ENCODE measurements around the gene SPDYE9. TPM values are rescaled to one million over a fixed set of nuclear protein-coding genes. Genes with fewer than 3 reads are reported as not detected.
"Not testable (repeated sequence)": the region's sequence is repeated elsewhere in the genome, so short reads cannot be mapped to it uniquely, and the experiment has no call there.

SPDYE9 gene, protein sequence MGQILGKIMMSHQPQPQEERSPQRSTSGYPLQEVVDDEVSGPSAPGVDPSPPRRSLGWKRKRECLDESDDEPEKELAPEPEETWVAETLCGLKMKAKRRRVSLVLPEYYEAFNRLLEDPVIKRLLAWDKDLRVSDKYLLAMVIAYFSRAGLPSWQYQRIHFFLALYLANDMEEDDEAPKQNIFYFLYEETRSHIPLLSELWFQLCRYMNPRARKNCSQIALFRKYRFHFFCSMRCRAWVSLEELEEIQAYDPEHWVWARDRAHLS
- polyA plus RNA-seq (ENCODE audit: insufficient read length in 4 of 4): 1 to 10 TPM in 1 of 4 donors, under 1 TPM in 3; 0.32 to 1.1 (median 0.76) TPM

DNA sequence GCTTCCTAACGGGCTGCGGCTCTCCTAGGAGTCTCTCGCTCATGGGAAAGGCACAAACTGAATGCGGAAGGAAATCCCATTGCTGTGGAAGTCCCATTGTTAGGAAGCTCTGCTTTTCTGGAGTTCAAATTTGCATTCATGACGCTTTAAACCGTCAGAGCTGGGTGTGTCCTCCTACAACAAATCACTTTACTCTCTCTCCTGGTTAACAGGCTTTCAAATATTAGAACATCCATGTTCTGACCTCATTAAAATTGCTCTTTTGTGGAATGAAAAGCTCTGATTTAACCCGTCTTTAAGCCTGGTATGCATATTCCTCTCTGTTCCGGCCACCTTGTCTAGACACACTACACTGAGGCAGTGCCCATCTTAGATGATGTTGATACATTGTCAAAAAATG, at the start of gene SPDYE9:
Gene SPDYE9, minus strand, starts transcription at position 101 of the 400 bp plus-strand sequence. CDS start 1,800 bp downstream, outside the sequence.
- not testable (repeated sequence) for DNase-seq (ENCODE audit: low read depth in 4 of 4, low spot score in 3 of 4)

DNA sequence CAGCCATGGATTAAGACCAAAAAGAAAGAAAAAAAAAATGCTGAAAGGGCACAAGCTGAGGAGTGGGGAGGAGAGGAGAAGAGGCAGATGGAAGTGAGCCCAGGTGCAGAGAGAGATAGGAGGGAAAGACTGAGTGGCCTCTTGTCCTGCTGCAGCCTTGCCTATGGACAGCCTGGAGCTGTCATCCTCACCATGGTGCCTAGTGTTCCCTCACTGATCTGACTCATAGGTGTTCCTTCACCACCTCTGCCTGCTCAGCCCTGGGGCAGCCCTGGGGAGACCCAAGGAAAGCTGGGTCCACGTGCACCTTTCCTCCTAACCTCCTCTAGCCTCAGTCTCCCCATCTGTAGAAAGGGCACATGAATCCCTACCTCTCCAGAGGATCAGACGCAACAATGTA, 49.0 kb upstream of the SPDYE9 start:
- DNase-seq (ENCODE audit: low read depth in 4 of 4, low spot score in 3 of 4): not testable (repeated sequence)

DNA sequence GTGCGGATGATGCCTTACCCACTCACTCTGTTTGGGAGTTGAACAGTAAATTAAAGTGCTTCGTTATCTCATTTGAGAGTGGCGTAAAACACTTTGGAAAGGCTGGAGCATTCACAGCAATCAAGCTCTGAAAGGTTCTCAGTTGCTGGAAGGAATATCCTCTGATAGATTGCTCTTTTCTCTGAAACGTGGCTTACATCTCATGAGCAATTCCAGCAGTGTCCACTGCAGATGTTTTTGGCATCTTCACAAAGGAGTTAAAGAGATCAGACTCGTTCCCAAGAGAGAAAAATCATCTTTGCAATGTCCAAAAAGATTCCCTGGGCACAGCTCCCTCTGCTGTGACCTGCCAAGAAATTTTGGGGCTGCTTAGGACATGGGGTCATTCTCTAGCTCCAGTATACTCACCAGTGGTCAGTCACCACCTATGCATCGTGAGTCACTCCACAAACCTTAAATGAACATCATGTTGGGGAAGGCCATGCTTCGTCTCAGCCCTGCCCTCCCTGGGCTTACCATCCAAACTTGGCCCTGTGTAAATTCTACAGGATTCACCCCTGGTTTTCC, 46.9 kb upstream of the SPDYE9 start:
- DNase-seq (ENCODE audit: low read depth in 4 of 4, low spot score in 3 of 4): not testable (repeated sequence)

DNA sequence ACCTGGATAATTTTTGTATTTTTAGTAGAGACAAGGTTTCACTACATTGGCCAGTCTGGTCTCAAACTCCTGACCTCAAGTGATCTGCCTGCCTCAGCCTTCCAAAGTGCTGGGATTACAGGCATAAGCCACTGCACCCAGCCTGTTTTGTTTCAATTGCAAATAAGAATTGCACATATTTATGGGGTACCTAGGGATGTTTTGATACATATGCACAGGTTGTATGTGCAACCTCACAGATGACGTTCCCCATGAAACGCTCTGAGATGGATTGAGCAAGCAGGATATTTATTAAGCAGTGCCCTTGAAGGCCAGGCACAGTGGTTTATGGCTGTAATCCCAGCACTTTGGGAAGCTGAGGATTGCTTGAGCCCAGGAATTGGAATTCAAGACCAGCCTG, 44.8 kb upstream of the SPDYE9 start:
- DNase-seq (ENCODE audit: low read depth in 4 of 4, low spot score in 3 of 4): not testable (repeated sequence)

DNA sequence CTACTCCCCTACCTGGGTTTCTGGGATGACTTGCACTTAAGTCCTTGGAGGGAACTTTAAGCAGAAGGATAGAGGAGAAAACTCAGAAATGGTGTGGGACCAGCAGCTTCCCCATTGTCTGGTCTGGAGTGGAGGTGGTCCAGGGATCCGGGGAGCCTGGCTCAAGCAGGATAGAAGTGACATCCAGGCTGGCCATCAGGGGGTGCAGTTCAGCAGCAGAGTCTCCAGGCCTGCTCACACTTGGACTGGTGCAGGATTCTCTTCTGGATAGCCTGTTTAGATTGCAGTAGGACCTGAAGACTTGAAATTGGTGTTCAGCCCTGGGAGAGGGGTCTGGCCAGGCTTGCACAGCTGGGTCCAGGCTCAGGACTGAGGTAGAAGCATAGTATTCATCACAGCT, 38.3 kb upstream of the SPDYE9 start:
- DNase-seq (ENCODE audit: low read depth in 4 of 4, low spot score in 3 of 4): not testable (repeated sequence)

DNA sequence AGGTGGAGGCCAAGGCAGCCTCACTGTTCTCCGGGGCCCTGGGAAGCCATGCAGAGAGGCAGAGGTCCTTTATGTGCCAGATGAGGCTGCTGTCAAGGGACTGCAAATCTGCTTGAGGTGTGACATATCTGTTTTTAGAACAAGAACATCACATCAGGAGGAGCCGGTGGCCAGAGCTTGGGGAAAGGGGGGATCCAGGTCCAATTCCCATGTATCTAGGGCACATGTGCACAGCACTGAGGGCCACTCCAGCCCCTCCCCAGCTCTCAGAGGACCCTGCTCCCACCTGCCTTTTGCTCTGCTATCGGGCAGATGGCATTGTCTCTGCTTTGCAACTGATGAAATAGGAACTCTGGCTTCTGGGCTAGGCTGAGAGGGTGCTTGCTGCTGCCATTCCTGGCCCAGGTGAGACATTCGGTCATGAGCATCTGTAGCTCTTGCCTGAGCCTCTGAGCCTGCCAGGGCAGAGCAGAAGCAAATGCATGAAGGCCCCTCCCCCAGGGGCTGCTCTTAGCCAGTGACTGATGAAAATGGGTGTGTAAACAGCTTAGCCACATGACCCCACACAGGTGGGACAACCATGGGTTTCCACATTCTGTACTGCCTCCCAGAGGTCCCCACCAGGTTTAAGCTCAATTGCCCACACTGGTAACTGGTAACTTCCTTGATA, 37.1 kb upstream of the SPDYE9 start:
- not testable (repeated sequence) for DNase-seq (ENCODE audit: low read depth in 4 of 4, low spot score in 3 of 4)

DNA sequence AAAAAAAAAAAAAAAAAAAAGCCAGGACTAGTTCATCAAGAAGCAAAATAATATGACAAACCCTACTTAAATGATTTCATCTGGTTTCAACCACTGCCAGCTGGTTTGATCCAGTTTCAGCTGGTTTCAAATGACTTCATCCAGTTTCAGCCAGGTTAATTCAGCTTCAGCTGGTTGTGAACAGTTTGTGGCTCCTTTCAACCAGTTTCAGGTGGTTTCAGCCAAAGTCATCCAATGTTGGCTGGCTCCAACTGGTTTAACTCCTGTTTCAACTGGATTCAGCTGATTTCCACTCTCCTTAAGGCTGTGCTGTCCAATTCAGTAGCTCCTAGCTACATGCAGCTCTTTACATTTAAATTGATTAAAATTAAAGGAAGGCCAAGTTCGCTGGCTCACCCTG, 32.3 kb upstream of the SPDYE9 start:
- not testable (repeated sequence) for DNase-seq (ENCODE audit: low read depth in 4 of 4, low spot score in 3 of 4)

DNA sequence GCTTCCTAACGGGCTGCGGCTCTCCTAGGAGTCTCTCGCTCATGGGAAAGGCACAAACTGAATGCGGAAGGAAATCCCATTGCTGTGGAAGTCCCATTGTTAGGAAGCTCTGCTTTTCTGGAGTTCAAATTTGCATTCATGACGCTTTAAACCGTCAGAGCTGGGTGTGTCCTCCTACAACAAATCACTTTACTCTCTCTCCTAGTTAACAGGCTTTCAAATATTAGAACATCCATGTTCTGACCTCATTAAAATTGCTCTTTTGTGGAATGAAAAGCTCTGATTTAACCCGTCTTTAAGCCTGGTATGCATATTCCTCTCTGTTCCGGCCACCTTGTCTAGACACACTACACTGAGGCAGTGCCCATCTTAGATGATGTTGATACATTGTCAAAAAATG, 28.0 kb downstream of the SPDYE9 start, which contains the start of gene SPDYE11:
Gene SPDYE11, minus strand, starts transcription at position 101 of the 400 bp plus-strand sequence. CDS start 1,800 bp downstream, outside the sequence.
- DNase-seq (ENCODE audit: low read depth in 4 of 4, low spot score in 3 of 4): not testable (repeated sequence)

DNA sequence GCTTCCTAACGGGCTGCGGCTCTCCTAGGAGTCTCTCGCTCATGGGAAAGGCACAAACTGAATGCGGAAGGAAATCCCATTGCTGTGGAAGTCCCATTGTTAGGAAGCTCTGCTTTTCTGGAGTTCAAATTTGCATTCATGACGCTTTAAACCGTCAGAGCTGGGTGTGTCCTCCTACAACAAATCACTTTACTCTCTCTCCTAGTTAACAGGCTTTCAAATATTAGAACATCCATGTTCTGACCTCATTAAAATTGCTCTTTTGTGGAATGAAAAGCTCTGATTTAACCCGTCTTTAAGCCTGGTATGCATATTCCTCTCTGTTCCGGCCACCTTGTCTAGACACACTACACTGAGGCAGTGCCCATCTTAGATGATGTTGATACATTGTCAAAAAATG, 56.2 kb downstream of the SPDYE9 start, which contains the start of gene SPDYE8:
Gene SPDYE8, minus strand, starts transcription at position 101 of the 400 bp plus-strand sequence. CDS start 1,800 bp downstream, outside the sequence.
- DNase-seq (ENCODE audit: low read depth in 4 of 4, low spot score in 3 of 4): not testable (repeated sequence)

Other genes starting within 250 kb of the SPDYE9 start
- gene POM121, start 160.9 kb downstream of the SPDYE9 start, polyA plus RNA-seq (ENCODE audit: insufficient read length in 4 of 4): 10 to 100 TPM; 38.0 to 48.6 (median 42.7) TPM
- gene TRIM74, start 116.6 kb downstream of the SPDYE9 start, polyA plus RNA-seq (ENCODE audit: insufficient read length in 4 of 4): 1 to 10 TPM in 2 of 4 donors, under 1 TPM in 2; 0.37 to 3.0 (median 1.4) TPM
- gene SPDYE8, start 56.3 kb downstream of the SPDYE9 start, polyA plus RNA-seq (ENCODE audit: insufficient read length in 4 of 4): under 1 TPM; 0.20 to 0.69 (median 0.27) TPM
- gene SPDYE11, start 28.1 kb downstream of the SPDYE9 start, polyA plus RNA-seq (ENCODE audit: insufficient read length in 4 of 4): 1 to 10 TPM in 1 of 4 donors, under 1 TPM in 3; 0.32 to 1.3 (median 0.76) TPM
- 10 to 100 TPM in 3 of 4 donors, 1 to 10 TPM in 1; 8.9 to 23.7 (median 14.8) TPM for gene NSUN5, start 222.8 kb upstream of the SPDYE9 start, polyA plus RNA-seq (ENCODE audit: insufficient read length in 4 of 4)
- under 1 TPM in 2 of 4 donors, not detected in 2; 0.31 to 0.55 TPM for gene TRIM50, start 242.0 kb upstream of the SPDYE9 start, polyA plus RNA-seq (ENCODE audit: insufficient read length in 4 of 4)
- gene FKBP6, start 242.1 kb upstream of the SPDYE9 start, polyA plus RNA-seq (ENCODE audit: insufficient read length in 4 of 4): under 1 TPM; 0.16 to 0.61 (median 0.28) TPM

Measured in left renal pelvis (tissue), 4 donors.